T47D (cell line): ENCODE results near the gene CGB2.

Experiments used
- DNase-seq, 2 experiments: peaks; one replicate each; pipeline versions ENCODE4 v3.0.0 to v3.0.0-alpha.2; 2011 to 2012; ENCODE audit warnings: low read depth in 1 of 2, low spot score in 1 of 2
- JUND ChIP-seq: IDR thresholded peaks from 2 replicates; pipeline ENCODE4 v1.6.1; 2012; ENCODE audit warnings: low read depth
- in situ Hi-C: cut with HindIII; loops from 2 replicates; pipeline ENCODE4 v1.10.0; 2016; ENCODE audit warnings: low sequenced_read_pairs, low pct_unique_long_range_greater_than_20kb

The CGB2 gene

GRCh38 chr19:49058562-49058961 lies 26.9 kb downstream of the CGB2 start:
- in situ Hi-C loops = no loop called here
- no peak for TF ChIP-seq JUND
- DNase-seq = peak in 1 of 2 experiments; percentile 66

- in situ Hi-C loops = no loop called here
- TF ChIP-seq JUND = no peak
- no peak for DNase-seq
Measured at GRCh38 chr19:49059053-49059452, 27.4 kb downstream of the CGB2 start.

GRCh38 chr19:49061000-49061399 lies 29.3 kb downstream of the CGB2 start:
- no peak for DNase-seq

GRCh38 chr19:49061445-49061844 lies 29.8 kb downstream of the CGB2 start:
- no peak for TF ChIP-seq JUND
- DNase-seq = no peak
- in situ Hi-C loops = no loop called here

More at GRCh38 chr19:49061000-49061399, 29.3 kb downstream of the CGB2 start:
- in situ Hi-C loops = no loop called here
- TF ChIP-seq JUND = no peak

- peak in 1 of 2 experiments; percentile 67 for DNase-seq
- no peak for TF ChIP-seq JUND
- in situ Hi-C loops = no loop called here
Measured at GRCh38 chr19:49064029-49064629, 32.4 kb downstream of the CGB2 start.

- in situ Hi-C loops = no loop called here
- no peak for TF ChIP-seq JUND
- DNase-seq = peak; percentile 73 to 83
Measured at GRCh38 chr19:49064768-49065611, 33.3 kb downstream of the CGB2 start, which contains the start of gene NTF4. NTF4 (minus strand) TSS chr19:49064818; CDS start chr19:49061997, 2,821 bp downstream.

- TF ChIP-seq JUND = no peak
- peak in 1 of 2 experiments; percentile 10 for DNase-seq
- in situ Hi-C loops = no loop called here
Measured at GRCh38 chr19:49065905-49066512, 34.3 kb downstream of the CGB2 start.

- in situ Hi-C loops = no loop called here
- TF ChIP-seq JUND = no peak
- no peak for DNase-seq
Measured at GRCh38 chr19:49067554-49067953, 35.9 kb downstream of the CGB2 start.

- in situ Hi-C loops = no loop called here
- no peak for DNase-seq
- TF ChIP-seq JUND = no peak
Measured at GRCh38 chr19:49069026-49069425, 37.3 kb downstream of the CGB2 start.

- no peak for DNase-seq
- TF ChIP-seq JUND = no peak
- in situ Hi-C loops = no loop called here
Measured at GRCh38 chr19:49070416-49070815, 38.7 kb downstream of the CGB2 start.

- no peak for DNase-seq
- in situ Hi-C loops = no loop called here
- no peak for TF ChIP-seq JUND
Measured at GRCh38 chr19:49071860-49072547, 40.3 kb downstream of the CGB2 start.
